NCI-H1417 (cell line): ENCODE measurements around the gene ATF7.
A peak's percentile ranks its signal among the peaks of the same experiment; 100 is the strongest.
"Not testable (repeated sequence)": the region's sequence is repeated elsewhere in the genome, so short reads cannot be mapped to it uniquely, and the experiment has no call there.

Experiments
- DNase-seq, 3 experiments: peaks; one replicate each; lab custom pipeline; 2025; lab: John Stamatoyannopoulos, UW

Gene ATF7

GRCh38 chr12:53627919-53628318 lies 1.7 kb upstream of the ATF7 start:
- no peak for DNase-seq

GRCh38 chr12:53626702-53627169 lies 554 bp upstream of the ATF7 start:
- no peak for DNase-seq

GRCh38 chr12:53625373-53625945 lies 723 bp downstream of the ATF7 start:
- DNase-seq = no peak

GRCh38 chr12:53624956-53625355 lies 1.2 kb downstream of the ATF7 start:
- DNase-seq = no peak

GRCh38 chr12:53624458-53624857 lies 1.7 kb downstream of the ATF7 start:
- DNase-seq = no peak

GRCh38 chr12:53623548-53624385 lies 2.4 kb downstream of the ATF7 start:
- DNase-seq = no peak

- DNase-seq = no peak
Measured at GRCh38 chr12:53622724-53623123, 3.5 kb downstream of the ATF7 start.

GRCh38 chr12:53618275-53618674 lies 7.9 kb downstream of the ATF7 start:
- DNase-seq = no peak

- DNase-seq = no peak
Measured at GRCh38 chr12:53617700-53618099, 8.5 kb downstream of the ATF7 start.

GRCh38 chr12:53616950-53617349 lies 9.2 kb downstream of the ATF7 start:
- no peak for DNase-seq

GRCh38 chr12:53613821-53614220 lies 12.4 kb downstream of the ATF7 start:
- DNase-seq = no peak

- no peak for DNase-seq
Measured at GRCh38 chr12:53612978-53613377, 13.2 kb downstream of the ATF7 start.

GRCh38 chr12:53611304-53611703 lies 14.9 kb downstream of the ATF7 start:
- DNase-seq = no peak

GRCh38 chr12:53606688-53607087 lies 19.5 kb downstream of the ATF7 start:
- not testable (repeated sequence) for DNase-seq

- no peak for DNase-seq
Measured at GRCh38 chr12:53604581-53604980, 21.6 kb downstream of the ATF7 start.

GRCh38 chr12:53603804-53604203 lies 22.4 kb downstream of the ATF7 start:
- DNase-seq = peak in 2 of 3 experiments; percentile 36 to 44

GRCh38 chr12:53603196-53603595 lies 23.0 kb downstream of the ATF7 start:
- no peak for DNase-seq

GRCh38 chr12:53602176-53602864 lies 23.9 kb downstream of the ATF7 start:
- DNase-seq = peak in 1 of 3 experiments; percentile 38

- peak in 1 of 3 experiments; percentile 52 for DNase-seq
Measured at GRCh38 chr12:53601296-53601847, 24.8 kb downstream of the ATF7 start.

GRCh38 chr12:53600490-53601295 lies 25.5 kb downstream of the ATF7 start:
- peak in 2 of 3 experiments; percentile 24 to 71 for DNase-seq

GRCh38 chr12:53599579-53599978 lies 26.6 kb downstream of the ATF7 start:
- no peak for DNase-seq

- not testable (repeated sequence) for DNase-seq
Measured at GRCh38 chr12:53598971-53599370, 27.2 kb downstream of the ATF7 start.
